ENCODE results near the gene HSD17B8.

- TF ChIP-seq POLR2A (IDR thresholded peaks at IDR 0.05) (no peak), CTCF (IDR thresholded peaks at IDR 0.05 in 8 of 11, conservative IDR thresholded peaks at IDR 0.05 in 3 of 11) (peak in 4 of 11 experiments; percentile 19 to 54 (median 38)), POLR2AphosphoS5 (IDR thresholded peaks at IDR 0.05) (no peak)
Observed at GRCh38 chr6:33248643-33248931, 44.1 kb downstream of the HSD17B8 start.

Measured in spleen (tissue), 7 donors.